SKM-1 treated with dmso at 0.1 percent for 144 hours (cell line): ENCODE results near the gene ZFYVE28.

Source experiments
- DNase-seq: peaks from one replicate; lab custom pipeline; 2025; ENCODE audit not compliant: unreplicated experiment; lab: John Stamatoyannopoulos, UW

Gene ZFYVE28

DNA sequence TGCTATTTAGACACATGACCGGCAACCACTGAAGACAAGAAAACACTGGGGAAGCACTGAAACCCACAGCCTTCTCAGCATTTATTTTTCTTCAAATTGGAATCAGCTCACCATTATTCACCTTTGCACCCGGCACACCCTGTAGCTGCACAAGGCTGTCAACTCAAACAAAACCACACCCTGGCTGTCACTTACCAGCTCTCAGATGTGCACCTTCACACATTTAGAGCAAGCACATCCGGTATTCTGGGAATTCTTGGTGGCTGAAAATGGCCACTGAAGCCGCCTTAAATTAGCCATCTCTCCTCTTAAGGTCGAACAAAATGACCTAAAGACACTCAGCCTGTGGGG is 5.9 kb downstream of the ZFYVE28 start:
- no peak for DNase-seq

DNA sequence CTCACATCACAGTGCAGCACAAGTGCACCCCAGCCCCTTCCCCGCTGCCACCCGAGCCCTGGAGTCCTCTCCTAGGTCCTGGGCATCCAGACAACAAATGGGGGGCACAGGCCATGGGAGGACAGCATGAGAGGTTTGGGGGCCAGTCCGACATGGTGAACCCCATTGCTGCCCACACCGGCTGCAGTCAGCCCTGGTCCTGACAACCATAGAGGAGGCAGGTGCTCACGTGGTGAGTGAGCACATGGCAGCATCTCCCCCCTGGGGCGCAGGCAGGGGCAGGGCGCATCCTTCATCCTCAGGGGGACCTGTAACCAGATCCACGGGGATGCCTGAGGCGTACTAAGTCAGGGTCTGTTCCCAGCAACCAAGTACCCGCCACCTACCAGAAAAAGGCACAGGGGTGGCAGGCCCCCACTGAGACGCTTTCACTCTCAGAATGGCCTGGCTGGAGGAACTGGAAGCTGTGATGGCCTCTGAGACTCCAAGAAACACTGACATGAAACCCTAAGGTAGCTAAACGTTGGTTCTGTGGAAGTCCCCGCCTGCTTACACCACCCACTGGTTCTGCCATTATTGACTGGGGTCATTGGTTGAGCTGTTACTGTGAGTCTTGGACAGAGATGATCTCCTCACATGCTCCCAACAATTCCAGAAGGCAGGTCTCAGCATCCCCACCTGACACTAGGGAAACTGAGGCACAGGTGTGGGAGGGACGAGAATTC is 6.5 kb downstream of the ZFYVE28 start:
- DNase-seq = no peak

GRCh38 chr4:2409381-2409783 is 9.1 kb downstream of the ZFYVE28 start:
- no peak for DNase-seq

- DNase-seq = no peak
Measured at GRCh38 chr4:2408976-2409375, 9.5 kb downstream of the ZFYVE28 start.

DNA sequence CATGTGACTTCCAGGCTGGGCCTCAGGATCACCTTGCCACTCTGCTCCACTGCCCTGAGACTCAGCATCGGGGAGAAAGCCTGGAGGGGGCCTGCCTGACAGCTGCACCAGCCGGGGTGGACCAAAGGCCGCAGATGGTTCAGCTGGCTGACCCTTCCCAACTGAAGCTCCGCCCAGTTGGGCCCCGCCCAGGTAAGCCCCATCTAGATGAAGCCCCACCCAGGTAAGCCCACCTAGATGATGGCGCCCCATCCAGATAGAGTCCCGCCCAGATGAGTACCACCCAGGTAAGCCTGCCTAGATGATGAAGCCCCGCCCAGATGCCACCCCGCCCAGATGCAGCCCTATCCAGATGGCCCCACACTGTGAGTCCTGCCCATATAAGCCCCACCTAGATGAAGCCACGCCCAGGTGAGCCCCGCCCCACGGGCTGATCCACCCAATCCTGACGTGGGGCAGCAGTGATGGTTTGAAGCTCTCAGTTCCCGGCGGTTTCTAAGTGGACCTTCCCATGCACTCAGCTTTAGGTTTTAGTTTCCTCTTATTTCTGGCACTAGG is 10.0 kb downstream of the ZFYVE28 start:
- DNase-seq = no peak

GRCh38 chr4:2407991-2408342 is 10.5 kb downstream of the ZFYVE28 start:
- no peak for DNase-seq

DNA sequence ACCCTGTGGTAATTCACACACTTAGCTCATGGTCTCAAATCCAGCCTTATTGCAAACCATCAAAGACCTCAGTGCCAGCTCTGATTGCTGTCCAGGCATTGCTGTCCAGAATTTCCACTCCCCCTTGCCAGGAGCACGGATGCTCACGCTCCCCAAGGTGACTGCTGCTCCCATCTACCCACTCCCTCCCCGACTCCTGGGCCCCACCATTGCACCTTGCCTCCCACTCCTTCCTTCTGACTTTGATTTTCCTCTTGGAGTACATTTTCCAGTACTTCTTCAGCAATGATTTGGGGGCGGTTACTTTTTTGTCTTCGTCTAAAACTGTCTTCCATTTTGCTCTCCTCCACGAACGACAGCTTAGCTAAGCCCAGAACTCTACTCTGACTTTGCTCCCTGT is 11.5 kb downstream of the ZFYVE28 start:
- DNase-seq = no peak

DNA sequence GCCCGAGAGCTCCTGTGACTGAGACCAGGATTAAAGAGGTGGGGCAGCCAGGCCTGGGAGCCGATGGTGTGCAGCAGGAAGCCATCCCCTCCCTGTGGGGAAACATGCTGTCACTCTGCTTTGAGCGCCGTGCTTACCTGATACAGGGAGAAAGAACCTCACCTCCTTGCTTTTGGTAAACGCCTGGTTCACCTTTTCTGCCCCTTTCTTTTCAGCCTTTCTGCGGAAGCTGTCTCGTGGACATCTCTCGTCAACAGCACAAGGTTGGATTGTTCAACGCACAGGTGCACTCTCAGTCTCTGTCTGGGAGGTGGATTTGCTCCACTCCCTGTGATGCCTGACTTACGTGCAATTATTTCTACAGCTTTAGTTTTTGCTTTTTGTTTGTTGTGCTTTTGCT is 12.0 kb downstream of the ZFYVE28 start:
- no peak for DNase-seq

DNA sequence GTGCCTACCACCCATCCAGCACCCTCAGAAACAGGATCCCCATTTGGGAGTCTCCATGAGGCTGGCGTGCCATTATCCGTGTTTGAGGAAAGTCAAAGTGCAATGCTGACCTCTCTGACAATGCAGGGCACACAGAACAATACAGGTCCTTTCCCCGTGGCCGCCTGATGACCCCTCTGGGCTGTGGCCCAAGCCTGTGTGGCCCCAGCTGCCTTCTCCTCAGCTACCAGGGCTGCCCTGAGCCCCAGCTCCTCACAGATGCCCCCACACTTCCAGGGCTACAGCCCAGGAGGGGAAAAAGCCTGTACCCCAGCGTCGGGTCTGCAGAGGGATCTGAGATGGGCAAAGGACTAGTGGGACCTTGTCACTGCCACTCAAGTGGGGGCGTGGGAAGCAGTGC is 15.5 kb downstream of the ZFYVE28 start:
- DNase-seq = no peak

DNA sequence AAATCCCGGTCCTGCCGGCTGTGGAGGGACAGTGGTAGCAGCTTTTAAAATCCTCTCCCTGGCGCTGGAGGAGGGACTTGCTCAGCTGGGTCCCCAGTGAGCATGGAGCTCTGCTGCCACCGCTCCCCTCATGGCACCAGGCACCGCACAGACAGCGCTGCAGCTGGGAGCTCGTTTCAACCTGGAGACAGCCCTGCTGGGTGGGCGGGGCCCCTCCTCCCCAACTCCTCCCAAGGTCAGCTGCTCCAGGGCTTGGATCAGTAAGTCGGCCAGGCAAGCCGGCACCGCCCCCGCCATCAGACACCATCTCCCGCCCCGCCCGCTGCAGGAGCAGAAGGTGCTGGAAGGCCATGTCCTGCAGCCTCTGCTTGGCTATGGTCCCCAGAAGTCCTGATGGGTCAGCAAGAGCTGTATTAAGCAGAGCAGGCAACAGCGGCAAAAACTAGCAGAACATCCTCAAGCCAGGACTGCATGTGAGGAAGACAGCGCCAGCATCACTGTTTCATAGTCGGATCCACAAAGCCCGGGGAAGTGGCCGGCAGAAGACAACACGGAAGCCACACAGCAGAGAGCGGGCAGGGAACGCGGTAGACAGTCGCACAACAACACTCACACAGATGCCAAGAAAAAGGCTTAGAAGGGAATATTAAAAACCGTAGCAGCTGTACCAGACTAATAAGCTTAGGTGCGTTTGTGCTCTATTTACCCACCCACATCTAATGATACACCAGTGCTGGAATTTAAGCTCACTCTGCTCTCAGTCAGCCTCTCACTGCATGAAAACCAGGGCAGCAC is 16.2 kb downstream of the ZFYVE28 start:
- no peak for DNase-seq

DNA sequence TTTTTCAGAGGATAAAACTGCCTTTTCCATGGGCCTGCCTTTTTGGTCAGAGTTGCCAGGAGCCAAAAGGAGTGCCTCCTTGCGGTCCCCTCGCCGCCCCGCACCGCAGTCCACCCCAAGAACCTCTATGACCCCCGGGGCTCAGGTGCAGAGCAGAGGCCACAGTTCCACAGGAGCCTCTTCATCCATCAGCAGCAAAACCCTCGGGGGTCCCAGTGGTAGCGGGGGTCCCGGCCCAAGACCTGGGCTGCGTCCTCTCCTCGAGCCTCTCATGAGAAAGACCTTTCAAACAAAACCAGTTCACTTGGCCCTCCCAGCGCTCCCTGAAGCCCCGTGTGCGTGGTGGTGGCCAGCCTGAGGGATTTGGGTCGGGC is 16.8 kb downstream of the ZFYVE28 start:
- DNase-seq = no peak

DNA sequence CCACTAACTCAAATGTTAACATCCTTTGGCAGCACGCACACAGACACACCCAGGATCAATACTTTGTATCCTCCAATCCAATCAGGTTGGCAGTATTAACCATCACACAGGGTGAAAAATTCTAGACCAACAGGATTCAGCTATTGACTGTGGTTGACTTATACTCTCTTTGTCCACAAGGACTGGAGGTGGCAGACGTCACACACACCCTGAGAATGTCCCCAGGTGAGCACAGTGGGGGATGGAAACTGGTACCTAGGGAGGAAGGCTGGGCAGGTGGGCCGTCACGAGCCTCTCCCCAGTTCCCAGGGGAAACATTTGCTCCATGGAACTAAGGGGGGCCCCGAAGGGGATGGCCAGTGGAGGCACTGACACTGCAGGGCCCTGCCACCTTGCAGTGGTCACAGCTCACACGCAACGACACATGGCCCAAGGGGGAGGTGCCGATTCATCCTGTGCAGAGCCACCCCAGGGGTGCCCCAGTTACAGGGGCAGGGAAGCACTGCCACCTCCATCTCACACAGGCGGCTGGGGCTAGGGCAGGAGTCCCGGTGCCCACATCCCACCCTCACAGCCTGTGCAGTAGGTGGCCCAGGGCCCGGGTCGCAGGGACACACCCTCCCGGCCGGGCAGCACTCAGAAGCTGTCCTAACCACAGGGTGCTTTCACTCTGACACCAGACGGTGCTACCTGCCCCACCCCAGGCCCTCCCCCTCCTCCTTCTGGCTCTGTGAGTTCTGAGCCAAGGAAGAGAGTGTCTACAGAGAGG is 17.4 kb downstream of the ZFYVE28 start:
- no peak for DNase-seq

GRCh38 chr4:2399631-2400190 is 18.7 kb downstream of the ZFYVE28 start:
- DNase-seq = no peak

- DNase-seq = no peak
Measured at GRCh38 chr4:2399216-2399615, 19.2 kb downstream of the ZFYVE28 start.

DNA sequence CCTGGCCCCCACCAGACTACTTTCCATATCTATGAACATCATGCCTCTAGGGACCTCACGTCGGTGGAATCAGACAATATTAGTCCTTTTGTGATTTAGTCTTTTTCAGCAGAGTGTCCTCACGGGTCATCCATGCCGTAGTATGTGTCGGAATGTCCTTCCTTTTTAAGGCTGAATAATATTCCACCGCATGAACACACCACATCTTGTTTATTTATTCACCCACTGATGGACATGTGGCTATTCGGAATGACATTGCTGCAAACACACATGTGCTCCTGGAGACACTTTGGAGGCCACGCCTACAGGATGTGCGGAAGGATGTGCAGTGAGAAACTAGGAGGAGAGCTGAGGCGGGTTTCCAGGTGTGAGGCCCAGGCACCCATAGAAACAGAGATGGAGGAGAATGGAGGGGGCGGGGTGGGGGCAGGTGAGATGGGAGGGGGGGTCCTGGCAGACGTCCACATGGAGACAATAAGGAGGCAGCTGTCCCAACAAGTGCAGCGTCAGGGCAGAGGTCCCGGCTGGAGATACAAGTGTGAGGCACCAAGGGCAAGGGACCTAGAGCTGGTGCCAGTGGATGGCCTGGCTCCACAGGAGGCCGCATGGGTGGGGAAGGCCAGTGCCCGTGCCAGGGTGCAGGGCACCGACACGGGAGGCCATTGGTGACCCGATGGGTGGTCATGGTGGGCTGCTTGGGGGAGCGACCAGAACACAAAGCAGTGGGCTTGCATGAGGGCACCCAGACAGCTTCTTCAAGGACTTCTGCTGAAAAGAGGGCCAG is 20.7 kb downstream of the ZFYVE28 start:
- DNase-seq = no peak

GRCh38 chr4:2396781-2397368 is 21.6 kb downstream of the ZFYVE28 start:
- DNase-seq = no peak

- no peak for DNase-seq
Measured at GRCh38 chr4:2395584-2395983, 22.9 kb downstream of the ZFYVE28 start.

GRCh38 chr4:2395038-2395437 is 23.4 kb downstream of the ZFYVE28 start:
- no peak for DNase-seq

- no peak for DNase-seq
Measured at GRCh38 chr4:2394528-2394927, 23.9 kb downstream of the ZFYVE28 start.
